Liver (tissue), 9 donors: ENCODE data around the gene C19orf53. TPM values are rescaled to one million over a fixed set of nuclear protein-coding genes. Genes with fewer than 3 reads are reported as not detected.

Source experiments
- DNase-seq: peaks from one replicate; pipeline ENCODE4 v3.0.0-alpha.2; 2017; ENCODE audit warnings: low spot score
- H3K27ac ChIP-seq, 2 donors: one replicate each; pipeline ENCODE4 v1.7.0; 2013; ENCODE audit warnings: inconsistent platforms in 2 of 2, low read length in 2 of 2, control low read depth in 1 of 2, low read depth in 1 of 2, mild to moderate bottlenecking in 1 of 2
- H3K27me3 ChIP-seq, 4 donors: one replicate each; pipeline versions ENCODE4 v1.6.1 to v1.7.0; 2013; ENCODE audit warnings: low read length in 3 of 4, inconsistent platforms in 1 of 4, mild to moderate bottlenecking in 1 of 4, moderate library complexity in 1 of 4; ENCODE audit not compliant: control insufficient read depth in 4 of 4, insufficient read depth in 4 of 4
- H3K36me3 ChIP-seq, 4 donors: one replicate each; pipeline versions ENCODE4 v1.6.1 to v1.7.0; 2013; ENCODE audit warnings: low read length in 3 of 4, mild to moderate bottlenecking in 3 of 4, low read depth in 1 of 4, moderate library complexity in 1 of 4; ENCODE audit not compliant: control insufficient read depth in 4 of 4, insufficient read depth in 3 of 4
- H3K4me1 ChIP-seq, 4 donors: one replicate each; pipeline versions ENCODE4 v1.6.1 to v1.7.0; 2013; ENCODE audit warnings: low read length in 3 of 4, mild to moderate bottlenecking in 3 of 4, moderate library complexity in 1 of 4; ENCODE audit not compliant: control insufficient read depth in 4 of 4, insufficient read depth in 4 of 4
- H3K4me3 ChIP-seq, 3 donors: one replicate each; pipeline versions ENCODE4 v1.6.1 to v1.7.0; 2013; ENCODE audit warnings: low read length in 3 of 3, control low read depth in 1 of 3, low read depth in 1 of 3, mild to moderate bottlenecking in 1 of 3
- H3K9ac ChIP-seq, 2 donors: one replicate each; pipeline ENCODE4 v1.7.0; 2013; ENCODE audit warnings: low read length in 2 of 2, mild to moderate bottlenecking in 2 of 2, moderate library complexity in 2 of 2, control low read depth in 1 of 2, low read depth in 1 of 2
- H3K9me3 ChIP-seq, 4 donors: one replicate each; pipeline versions ENCODE4 v1.6.1 to v1.7.0; 2013; ENCODE audit warnings: low read length in 3 of 4; ENCODE audit not compliant: control insufficient read depth in 4 of 4
- ATF3 ChIP-seq: IDR thresholded peaks from 2 replicates; pipeline ENCODE4 v1.6.1; 2016; ENCODE audit warnings: antibody characterized with exemption
- CTCF ChIP-seq: fragments of 150-350 bp; IDR thresholded peaks from 2 replicates; pipeline ENCODE4 v1.5.1; 2017; ENCODE audit warnings: improper control_type of control experiment, low read depth, low read length; ENCODE audit not compliant: missing input control
- EGR1 ChIP-seq, 2 donors: IDR thresholded peaks; 2 replicates each; pipeline ENCODE4 v1.6.1; 2016 to 2018; ENCODE audit warnings: antibody characterized with exemption in 2 of 2, low read depth in 2 of 2
- FOXA1 ChIP-seq: IDR thresholded peaks from 2 replicates; pipeline ENCODE4 v1.6.1; 2016; ENCODE audit warnings: antibody characterized with exemption
- FOXA2 ChIP-seq: IDR thresholded peaks from 2 replicates; pipeline ENCODE4 v1.6.1; 2016; ENCODE audit warnings: antibody characterized with exemption
- GABPA ChIP-seq, 2 donors: IDR thresholded peaks in 1 of 2; conservative IDR thresholded peaks in 1 of 2; 2 replicates each; pipeline ENCODE4 v1.6.1; 2016; ENCODE audit warnings: antibody characterized with exemption in 2 of 2, mild to moderate bottlenecking in 1 of 2, moderate library complexity in 1 of 2
- HNF4A ChIP-seq, 2 donors: conservative IDR thresholded peaks; 2 replicates each; pipeline ENCODE4 v1.6.1; 2016; ENCODE audit warnings: antibody characterized with exemption in 2 of 2, mild to moderate bottlenecking in 2 of 2
- HNF4G ChIP-seq: IDR thresholded peaks from 2 replicates; pipeline ENCODE4 v1.6.1; 2016; ENCODE audit warnings: antibody characterized with exemption
- JUND ChIP-seq, 2 donors: IDR thresholded peaks; 2 replicates each; pipeline ENCODE4 v1.6.1; 2016; ENCODE audit warnings: antibody characterized with exemption in 2 of 2
- MAX ChIP-seq: IDR thresholded peaks from 2 replicates; pipeline ENCODE4 v1.6.1; 2016; ENCODE audit warnings: antibody characterized with exemption
- RAD21 ChIP-seq, 2 donors: IDR thresholded peaks; 2 replicates each; pipeline ENCODE4 v1.6.1; 2016; ENCODE audit warnings: antibody characterized with exemption in 2 of 2, mild to moderate bottlenecking in 2 of 2
- WGBS: extraction: QIAGEN DNeasy Blood & Tissue Kit; methylation state at CpG from one replicate; pipeline ENCODE4 v1.1.7; 2013; 5-methylcytosine and 5-hydroxymethylcytosine counted together
- polyA plus RNA-seq, 2 donors: library from polyadenylated mRNA; stranded (reverse) in 1 of 2; unstranded in 1 of 2; fragments of 200-250 nt in 1 of 2; fragments of >200 nt in 1 of 2; fragmentation: Nextera tagmentation in 1 of 2; extraction: Ambion mirVana in 1 of 2; gene quantifications; one replicate each; pipeline versions ENCODE4 v1.2.1 to v1.2.3, GENCODE V29; 2013 to 2015
- total RNA-seq, 2 donors: library from RNA; depleted of rRNA; stranded (reverse); fragments of >200 nt; gene quantifications; one replicate each; pipeline ENCODE4 v1.2.3, GENCODE V29; 2014
- TF ChIP-seq, protein P1 (sequence below): IDR thresholded peaks from 2 replicates; pipeline ENCODE4 v1.6.1; 2016; ENCODE audit warnings: antibody characterized with exemption, mild to moderate bottlenecking
- donor health status: healthy.
- donor health status: healthy.
- donor health status: healthy.
- donor health status: healthy.
- donor health status: healthy.

Gene C19orf53
- total and polyA plus RNA-seq, 4 donors = 18.5 to 88.5 (median 59.5) TPM

DNA sequence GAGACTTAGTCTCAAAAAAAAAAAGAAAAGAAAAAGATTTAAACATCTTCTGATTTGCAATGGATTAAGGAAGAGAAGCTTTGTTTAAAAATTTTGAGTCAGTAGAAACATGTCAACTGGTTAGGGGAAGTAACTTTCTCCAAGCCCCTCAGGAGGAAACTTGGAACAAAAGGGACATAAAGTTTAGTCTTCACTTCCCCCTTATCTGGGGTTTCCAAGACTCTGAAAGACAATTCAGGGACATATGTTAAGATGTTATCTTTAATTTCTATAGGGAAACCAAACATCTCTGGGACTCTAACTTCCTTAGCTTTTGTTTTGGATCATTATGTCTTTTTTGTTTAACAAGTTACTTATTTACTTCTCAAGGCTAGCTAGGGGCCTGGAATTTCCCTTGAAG, 30.1 kb upstream of the C19orf53 start:
- H3K4me1 ChIP-seq = peaks cover 3 to 10% (median 6%) of the 10 kb centered on the region in 4 donors

DNA sequence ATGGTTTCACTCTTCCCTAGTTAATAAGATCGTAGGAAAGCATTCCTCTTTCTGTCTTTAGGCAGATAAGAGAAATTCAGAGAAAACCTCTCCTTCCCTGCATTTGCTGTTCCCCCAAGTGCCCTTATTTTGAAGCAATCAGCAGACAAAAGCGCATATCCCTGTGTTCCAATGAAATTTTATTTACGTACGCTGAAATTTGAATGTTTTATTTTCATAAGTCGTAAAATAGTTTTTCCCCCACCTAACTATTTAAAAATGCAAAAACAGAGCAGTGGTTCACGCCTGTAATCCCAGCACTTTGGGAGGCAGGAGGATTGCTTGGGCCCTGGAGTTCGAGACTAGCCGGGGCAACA, 27.2 kb upstream of the C19orf53 start:
- 92% methylated on average over 8 of the region's 8 CpGs for WGBS

More for the DNA sequence above, 30.1 kb upstream of the C19orf53 start:
- DNase-seq = no peak
- no peaks in the 10 kb centered on the region for H3K36me3 ChIP-seq
- no peak overlapping the region for H3K9ac ChIP-seq
- H3K9me3 ChIP-seq = no peaks in the 10 kb centered on the region
- TF ChIP-seq HNF4G (no peak), ATF3 (no peak), FOXA2 (no peak), FOXA1 (no peak), HNF4A (conservative IDR thresholded peaks at IDR 0.05) (no peak), GABPA (IDR thresholded peaks at IDR 0.05 in 1 of 2, conservative IDR thresholded peaks at IDR 0.05 in 1 of 2) (no peak), MAX (no peak)
- TF ChIP-seq, protein P1, sequence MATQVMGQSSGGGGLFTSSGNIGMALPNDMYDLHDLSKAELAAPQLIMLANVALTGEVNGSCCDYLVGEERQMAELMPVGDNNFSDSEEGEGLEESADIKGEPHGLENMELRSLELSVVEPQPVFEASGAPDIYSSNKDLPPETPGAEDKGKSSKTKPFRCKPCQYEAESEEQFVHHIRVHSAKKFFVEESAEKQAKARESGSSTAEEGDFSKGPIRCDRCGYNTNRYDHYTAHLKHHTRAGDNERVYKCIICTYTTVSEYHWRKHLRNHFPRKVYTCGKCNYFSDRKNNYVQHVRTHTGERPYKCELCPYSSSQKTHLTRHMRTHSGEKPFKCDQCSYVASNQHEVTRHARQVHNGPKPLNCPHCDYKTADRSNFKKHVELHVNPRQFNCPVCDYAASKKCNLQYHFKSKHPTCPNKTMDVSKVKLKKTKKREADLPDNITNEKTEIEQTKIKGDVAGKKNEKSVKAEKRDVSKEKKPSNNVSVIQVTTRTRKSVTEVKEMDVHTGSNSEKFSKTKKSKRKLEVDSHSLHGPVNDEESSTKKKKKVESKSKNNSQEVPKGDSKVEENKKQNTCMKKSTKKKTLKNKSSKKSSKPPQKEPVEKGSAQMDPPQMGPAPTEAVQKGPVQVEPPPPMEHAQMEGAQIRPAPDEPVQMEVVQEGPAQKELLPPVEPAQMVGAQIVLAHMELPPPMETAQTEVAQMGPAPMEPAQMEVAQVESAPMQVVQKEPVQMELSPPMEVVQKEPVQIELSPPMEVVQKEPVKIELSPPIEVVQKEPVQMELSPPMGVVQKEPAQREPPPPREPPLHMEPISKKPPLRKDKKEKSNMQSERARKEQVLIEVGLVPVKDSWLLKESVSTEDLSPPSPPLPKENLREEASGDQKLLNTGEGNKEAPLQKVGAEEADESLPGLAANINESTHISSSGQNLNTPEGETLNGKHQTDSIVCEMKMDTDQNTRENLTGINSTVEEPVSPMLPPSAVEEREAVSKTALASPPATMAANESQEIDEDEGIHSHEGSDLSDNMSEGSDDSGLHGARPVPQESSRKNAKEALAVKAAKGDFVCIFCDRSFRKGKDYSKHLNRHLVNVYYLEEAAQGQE = no peak
- no peaks in the 10 kb centered on the region for H3K27me3 ChIP-seq
- H3K4me3 ChIP-seq = no peak overlapping the region
- H3K27ac ChIP-seq = no peak overlapping the region

More for the DNA sequence above, 27.2 kb upstream of the C19orf53 start:
- no peak overlapping the region for H3K9ac ChIP-seq
- peaks cover 0 to 6% (median 0%) of the 10 kb centered on the region in 4 donors for H3K36me3 ChIP-seq
- H3K27me3 ChIP-seq = no peaks in the 10 kb centered on the region
- DNase-seq = no peak
- peaks cover 3 to 10% (median 6%) of the 10 kb centered on the region in 4 donors for H3K4me1 ChIP-seq
- no peaks in the 10 kb centered on the region for H3K9me3 ChIP-seq
- peak overlapping the region in 2 of 3 donors; percentile 83 to 97 for H3K4me3 ChIP-seq
- H3K27ac ChIP-seq = peak overlapping the region in 1 of 2 donors; percentile 64
- TF ChIP-seq FOXA2 (no peak), RAD21 (IDR thresholded peaks at IDR 0.05) (no peak), CTCF (no peak), JUND (IDR thresholded peaks at IDR 0.05) (no peak), EGR1 (IDR thresholded peaks at IDR 0.05; ENCODE audit: low read depth in 2 of 2) (no peak), HNF4A (conservative IDR thresholded peaks at IDR 0.05) (no peak)
- TF ChIP-seq, protein P1 = no peak
